HG03439 (cell line): ENCODE results near the gene RUFY3.
A peak's percentile ranks its signal among the peaks of the same experiment; 100 is the strongest.
"Not testable (repeated sequence)": the region's sequence is repeated elsewhere in the genome, so short reads cannot be mapped to it uniquely, and the experiment has no call there.

Experiments
- ATAC-seq: cut with Tn5 transposase; IDR thresholded peaks from one replicate; pipeline ENCODE4 v1.9.1; 2021; ENCODE audit warnings: mild to moderate bottlenecking, moderate library complexity; ENCODE audit not compliant: unreplicated experiment

The RUFY3 gene

DNA sequence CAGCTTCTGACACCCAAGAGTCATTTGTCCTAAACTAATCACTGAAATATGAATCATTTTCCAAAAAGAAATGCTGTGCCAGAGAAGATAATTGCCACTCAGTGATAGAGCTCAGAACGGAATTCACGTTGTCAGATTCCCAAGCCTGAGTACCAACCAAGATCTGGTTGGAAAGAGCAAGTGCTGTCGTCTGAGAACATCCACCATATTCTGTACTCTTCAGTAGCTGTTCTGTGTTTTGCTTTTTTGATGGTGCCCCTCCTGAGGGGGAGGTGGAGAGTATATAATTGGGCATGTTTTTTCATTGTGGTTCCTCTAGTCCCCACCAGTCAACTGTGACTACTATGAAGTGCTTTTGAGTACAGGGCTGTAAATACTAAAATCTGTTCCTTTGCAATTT lies 13.2 kb downstream of the RUFY3 start:
- ATAC-seq, result no peak

DNA sequence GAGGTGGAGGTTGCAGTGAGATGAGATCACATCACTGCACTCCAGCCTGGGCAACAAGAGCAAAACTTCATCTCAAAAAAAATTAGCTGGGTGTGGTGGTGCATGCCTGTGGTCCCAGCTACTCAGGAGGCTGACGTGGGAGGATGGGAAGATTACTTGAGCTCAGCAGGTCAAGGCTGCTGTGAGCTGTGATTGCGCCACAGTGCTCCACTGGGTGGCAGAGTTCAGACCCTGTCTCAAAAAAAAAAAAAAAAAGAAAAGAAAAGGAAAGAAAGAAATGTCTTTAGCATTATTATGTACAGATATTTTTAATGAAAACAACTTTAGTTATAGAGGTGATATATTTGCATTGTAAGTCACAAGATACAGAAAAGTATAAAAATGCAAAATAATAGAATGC lies 14.2 kb downstream of the RUFY3 start:
- not testable (repeated sequence) for ATAC-seq

DNA sequence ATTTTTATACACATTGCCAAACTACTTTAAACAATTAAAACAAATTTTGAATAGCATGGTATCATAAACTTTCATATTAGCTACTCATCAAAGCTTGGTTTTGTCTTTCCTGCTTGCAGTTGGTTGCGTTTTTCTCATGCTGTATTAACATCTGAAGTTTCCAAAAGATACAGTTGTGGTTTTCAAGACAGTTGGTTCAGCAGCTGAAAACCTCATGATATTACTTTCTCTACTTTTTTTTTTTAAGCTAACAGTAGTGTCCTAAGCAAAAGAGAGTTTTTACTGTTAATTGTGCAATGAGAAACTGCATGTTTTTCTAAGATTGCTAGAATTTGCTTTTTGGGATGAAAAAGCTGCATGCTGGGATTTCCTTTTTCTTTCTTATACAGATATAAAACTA lies 15.2 kb downstream of the RUFY3 start:
- ATAC-seq, result no peak

DNA sequence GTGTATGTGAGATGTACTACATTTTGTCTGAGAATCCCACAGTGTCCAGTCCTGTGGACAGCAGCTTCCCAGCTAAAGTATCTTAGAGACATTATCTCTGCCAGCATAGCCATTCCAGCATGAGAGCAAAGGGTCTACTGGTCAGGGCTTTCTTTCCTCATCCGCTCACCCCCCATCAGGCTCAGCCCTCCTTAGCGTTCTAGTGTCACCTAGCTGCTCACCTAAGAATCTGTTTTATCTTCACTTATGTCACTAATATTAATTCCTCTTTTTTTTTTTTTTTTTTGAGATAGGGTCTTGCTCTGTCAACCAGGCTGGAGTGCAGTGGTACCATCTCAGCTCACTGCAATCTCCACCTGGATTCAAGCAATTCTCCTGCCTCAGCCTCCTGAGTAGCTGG lies 15.6 kb downstream of the RUFY3 start:
- ATAC-seq, result no peak

- no peak for ATAC-seq
Observed at GRCh38 chr4:70739496-70740337, 18.0 kb downstream of the RUFY3 start.

GRCh38 chr4:70741867-70742658 lies 20.3 kb downstream of the RUFY3 start:
- no peak for ATAC-seq

DNA sequence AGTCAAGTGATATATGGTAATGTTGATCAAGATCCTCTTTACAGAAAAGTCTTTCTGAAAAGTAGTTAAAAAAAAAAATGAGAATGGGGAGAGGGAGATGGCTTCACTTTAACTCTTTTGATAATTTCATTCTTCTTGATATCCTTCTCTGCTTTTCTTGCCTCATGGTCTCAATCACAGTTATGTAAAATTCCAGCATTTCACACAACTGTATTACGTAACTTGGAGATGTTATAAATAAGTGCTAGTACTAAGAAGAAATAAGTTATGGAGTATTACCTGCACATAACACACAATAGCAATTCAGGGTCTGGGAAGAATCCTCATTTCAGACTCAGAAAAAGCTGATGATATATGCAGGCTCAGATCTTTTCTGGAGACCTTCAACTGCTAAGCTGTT lies 22.0 kb downstream of the RUFY3 start:
- ATAC-seq, result no peak

DNA sequence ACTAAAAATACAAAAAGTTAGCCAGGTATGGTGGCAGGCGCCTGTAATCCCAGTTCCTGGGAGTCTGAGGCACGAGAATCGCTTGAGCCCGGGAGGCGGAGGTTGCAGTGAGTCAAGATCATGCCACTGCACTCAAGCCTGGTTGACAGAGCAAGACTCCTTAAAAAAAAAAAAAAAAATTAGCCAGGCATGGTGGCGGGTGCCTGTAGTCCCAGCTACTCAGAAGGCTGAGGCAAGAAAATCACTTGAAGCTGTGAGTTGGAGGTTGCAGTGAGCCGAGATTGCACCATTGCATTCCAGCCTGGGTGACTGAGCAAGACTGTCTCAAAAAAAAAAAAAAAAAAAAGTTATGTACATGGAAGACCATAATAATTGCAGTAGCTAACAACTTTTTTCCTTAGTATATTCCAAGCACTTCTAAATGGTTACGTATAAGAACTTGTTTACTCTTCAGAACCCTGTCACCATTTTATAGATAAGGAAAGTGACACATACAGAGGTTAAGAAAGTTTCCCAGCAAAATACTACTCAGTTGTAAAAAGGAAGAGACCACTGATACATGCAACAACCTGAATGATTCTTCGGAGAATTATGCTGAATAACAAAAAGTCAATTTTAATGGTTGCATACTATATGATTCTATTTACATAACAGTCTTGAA lies 24.5 kb downstream of the RUFY3 start:
- ATAC-seq, result no peak

DNA sequence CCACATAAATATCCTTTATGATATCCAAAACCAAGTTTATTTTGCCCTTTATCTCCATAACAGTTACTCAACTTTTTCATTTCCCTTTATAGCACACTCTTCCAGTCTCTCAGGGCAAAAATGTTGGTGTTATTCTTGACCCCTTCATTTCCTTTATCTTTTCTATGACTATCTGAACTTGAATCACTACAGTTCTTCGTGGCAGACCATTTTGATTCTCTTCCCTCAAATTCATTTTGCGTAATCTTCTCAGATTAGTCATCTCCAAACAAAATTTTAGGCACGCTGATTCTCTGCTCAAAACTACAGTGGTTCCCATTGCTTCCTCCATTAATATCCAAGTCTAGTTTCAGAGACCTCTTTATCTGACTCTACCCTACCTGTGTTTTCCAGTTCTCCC lies 26.1 kb downstream of the RUFY3 start:
- ATAC-seq, result no peak

- peak; percentile 75 for ATAC-seq
Observed at GRCh38 chr4:70749313-70749712, 27.5 kb downstream of the RUFY3 start.

- no peak for ATAC-seq
Observed at GRCh38 chr4:70752236-70752635, 30.5 kb downstream of the RUFY3 start.

- no peak for ATAC-seq
Observed at GRCh38 chr4:70753630-70754029, 31.9 kb downstream of the RUFY3 start.

GRCh38 chr4:70754470-70754869 lies 32.7 kb downstream of the RUFY3 start:
- no peak for ATAC-seq

DNA sequence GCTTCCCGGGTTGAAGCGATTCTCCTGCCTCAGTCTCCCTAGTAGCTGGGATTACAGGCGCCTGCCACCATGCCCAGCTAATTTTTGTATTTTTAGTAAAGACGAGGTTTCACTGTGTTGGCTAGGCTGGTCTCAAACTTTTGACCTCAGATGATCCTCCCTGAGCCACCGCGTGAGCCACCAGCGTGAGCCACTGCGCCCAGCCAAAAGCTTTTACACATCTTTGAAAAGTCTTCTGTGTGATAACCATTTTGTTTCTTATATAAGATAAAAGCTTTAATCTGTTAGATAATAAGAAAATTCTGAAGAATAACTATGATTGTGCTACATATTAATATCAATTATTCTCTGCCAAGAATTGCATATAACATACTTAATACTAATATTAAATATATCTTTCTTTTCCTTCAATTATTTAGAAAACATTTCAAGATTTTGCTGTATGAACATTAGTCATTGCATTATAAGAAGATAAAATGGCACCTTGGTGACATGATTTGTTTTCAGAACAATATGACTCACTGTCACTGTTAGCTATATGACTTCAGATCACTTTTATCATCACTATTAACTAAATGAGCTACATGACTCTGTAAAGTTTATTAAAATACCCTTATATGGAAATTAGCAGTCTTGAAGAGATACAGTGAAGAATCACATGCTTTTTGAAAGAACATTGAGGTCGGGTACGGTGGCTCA lies 33.4 kb downstream of the RUFY3 start:
- no peak for ATAC-seq

GRCh38 chr4:70759126-70759525 lies 37.4 kb downstream of the RUFY3 start:
- no peak for ATAC-seq

- no peak for ATAC-seq
Observed at GRCh38 chr4:70759627-70760026, 37.9 kb downstream of the RUFY3 start.

- no peak for ATAC-seq
Observed at GRCh38 chr4:70760662-70761061, 38.9 kb downstream of the RUFY3 start.

DNA sequence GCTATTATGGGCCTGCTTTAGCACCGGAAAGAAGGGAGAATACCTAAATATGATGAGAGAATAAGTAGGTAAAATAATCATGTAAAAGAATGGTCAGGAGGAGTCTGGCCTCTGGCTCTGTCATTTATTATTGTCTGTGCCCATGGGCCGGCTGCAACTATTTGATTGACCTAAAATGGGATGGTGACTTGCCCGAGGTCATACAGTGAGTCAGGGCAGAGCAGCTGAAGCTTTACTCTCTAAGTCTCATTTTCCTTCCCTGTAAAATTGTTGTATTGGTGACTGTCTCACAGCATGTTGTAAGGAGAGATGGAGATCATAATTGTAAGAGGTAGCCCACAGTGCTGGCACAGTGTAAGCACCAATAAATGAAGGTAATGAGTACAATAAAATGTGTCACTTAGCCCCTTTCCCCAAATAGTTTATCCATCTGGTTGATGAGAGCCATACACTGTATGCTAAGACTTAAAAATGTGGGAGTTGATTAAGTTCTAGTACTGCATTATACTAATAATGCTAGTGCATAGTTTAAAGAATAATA lies 39.6 kb downstream of the RUFY3 start:
- ATAC-seq, result no peak

- ATAC-seq, result no peak
Observed at GRCh38 chr4:70765368-70765767, 43.6 kb downstream of the RUFY3 start.

GRCh38 chr4:70768301-70768948 lies 46.7 kb downstream of the RUFY3 start:
- ATAC-seq, result no peak
